GM23248 (cell line): ENCODE results near the gene RAD51B.

Experiments used
- EZH2 ChIP-seq: fragments of 200-600 bp; sonication (generic); IDR thresholded peaks from 2 replicates; pipeline ENCODE4 v1.6.1; 2018; ENCODE audit warnings: antibody characterized with exemption, mild to moderate bottlenecking; ENCODE audit not compliant: insufficient read depth, poor library complexity, severe bottlenecking
- EZH2phosphoT487 ChIP-seq: fragments of 200-600 bp; sonication (generic); IDR thresholded peaks from 2 replicates; pipeline ENCODE4 v1.6.1; 2018; ENCODE audit warnings: antibody characterized with exemption, moderate library complexity, mild to moderate bottlenecking, low read depth; ENCODE audit not compliant: insufficient read depth

DNA sequence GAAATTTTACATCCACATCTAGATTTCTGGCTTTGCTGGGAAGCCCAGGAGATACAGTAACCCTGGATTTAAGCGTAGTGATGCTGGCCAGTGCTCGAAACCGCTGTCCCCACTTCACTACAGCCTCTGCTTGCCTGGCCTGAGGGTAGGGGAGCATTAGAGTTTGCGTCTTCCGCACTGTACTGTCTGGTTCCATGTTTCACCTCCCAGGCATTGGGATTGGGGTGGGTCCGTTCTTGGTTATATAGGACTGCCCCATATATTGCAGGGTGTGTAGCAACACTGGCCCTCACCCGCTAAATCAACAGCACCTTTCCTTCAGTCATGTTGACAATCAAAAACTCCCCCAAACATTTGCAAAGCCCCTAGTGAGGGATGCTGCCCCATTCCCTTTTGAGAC lies 732.5 kb downstream of the RAD51B start:
- TF ChIP-seq EZH2 (no peak), EZH2phosphoT487 (no peak)
